GM13976 (cell line): ENCODE data around the gene HERC2.

Source experiments
- DNase-seq: peaks from one replicate; pipeline ENCODE4 v3.0.0; 2012; ENCODE audit warnings: low spot score
- CTCF ChIP-seq: IDR thresholded peaks from 2 replicates; pipeline ENCODE4 v1.5.1; 2012; ENCODE audit warnings: borderline replicate concordance, mild to moderate bottlenecking; ENCODE audit not compliant: insufficient read depth; ENCODE audit errors: extremely low read depth, missing control alignments, control extremely low read depth
- in situ Hi-C: fragments of 300-500 bp; cut with MboI; formaldehyde crosslinking; loops from one replicate; pipeline ENCODE4 v1.12.0; 2022; ENCODE audit warnings: low sequenced_read_pairs, mixed read lengths, inconsistent platforms; ENCODE audit not compliant: unreplicated experiment

Gene HERC2

GRCh38 chr15:28132524-28133275 lies 189.3 kb downstream of the HERC2 start:
- no peak for DNase-seq
- in situ Hi-C loops, result no loop called here
- no peak for TF ChIP-seq CTCF

GRCh38 chr15:28131946-28132345 lies 190.0 kb downstream of the HERC2 start:
- no peak for TF ChIP-seq CTCF
- in situ Hi-C loops, result no loop called here
- DNase-seq, result no peak

- in situ Hi-C loops, result no loop called here
- no peak for DNase-seq
- no peak for TF ChIP-seq CTCF
Observed at GRCh38 chr15:28131400-28131799, 190.6 kb downstream of the HERC2 start.

- no peak for TF ChIP-seq CTCF
- in situ Hi-C loops, result no loop called here
- no peak for DNase-seq
Observed at GRCh38 chr15:28130651-28131050, 191.3 kb downstream of the HERC2 start.

- TF ChIP-seq CTCF, result no peak
- DNase-seq, result no peak
- in situ Hi-C loops, result no loop called here
Observed at GRCh38 chr15:28129231-28129848, 192.6 kb downstream of the HERC2 start.

- in situ Hi-C loops, result no loop called here
- TF ChIP-seq CTCF, result no peak
- no peak for DNase-seq
Observed at GRCh38 chr15:28128031-28128430, 193.9 kb downstream of the HERC2 start.
